T-helper 1 cell treated with Interleukin-12 subunit alpha and Interleukin-12 subunit beta and Interleukin-4 antibody, amounts not matched to agents 30 μg/mL and 1 μg/mL, for 36 hours (primary cell): ENCODE data around the gene RAE1.

Source experiments
- H3K27ac Mint-ChIP-seq: one replicate; pipeline ENCODE4 v1.8.0; 2021; ENCODE audit warnings: mild to moderate bottlenecking, mixed read lengths
- H3K27me3 Mint-ChIP-seq: one replicate; pipeline ENCODE4 v1.8.0; 2021; ENCODE audit warnings: low read depth, mixed read lengths
- H3K36me3 Mint-ChIP-seq: one replicate; pipeline ENCODE4 v1.8.0; 2021; ENCODE audit warnings: low read depth, mixed read lengths
- H3K4me1 Mint-ChIP-seq: one replicate; pipeline ENCODE4 v1.8.0; 2021; ENCODE audit warnings: low read depth, mixed read lengths
- H3K4me3 Mint-ChIP-seq: one replicate; pipeline ENCODE4 v1.8.0; 2021; ENCODE audit warnings: mild to moderate bottlenecking, moderate library complexity, mixed read lengths
- H3K9me3 Mint-ChIP-seq: one replicate; pipeline ENCODE4 v1.8.0; 2021; ENCODE audit warnings: mixed read lengths

RAE1 gene

DNA sequence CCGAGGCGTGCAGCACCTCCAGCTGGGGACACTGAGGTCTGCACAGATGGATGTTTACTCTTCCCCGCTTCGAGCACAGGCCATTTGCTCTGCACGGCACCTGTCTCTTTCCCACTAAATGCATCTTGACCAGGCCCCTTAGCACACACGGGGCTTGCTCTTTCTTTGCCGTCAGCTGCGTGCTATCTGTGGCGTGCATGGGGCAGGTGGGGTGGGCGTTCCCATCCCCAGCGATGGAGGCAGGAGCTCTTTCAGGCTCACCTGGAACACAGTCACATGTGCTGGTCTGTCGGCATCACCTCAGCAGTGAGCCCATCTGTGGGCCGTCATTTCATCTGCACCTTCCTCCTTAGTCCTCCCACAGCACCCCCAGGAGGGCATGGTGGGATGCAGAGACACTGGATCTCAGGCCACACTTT is 75.2 kb downstream of the RAE1 start:
- H3K9me3 Mint-ChIP-seq: no peaks in the 10 kb centered on the region
- peaks cover 19% of the 10 kb centered on the region for H3K4me1 Mint-ChIP-seq
- no peak overlapping the region for H3K4me3 Mint-ChIP-seq
- H3K27ac Mint-ChIP-seq: no peak overlapping the region
- peaks cover 4% of the 10 kb centered on the region for H3K27me3 Mint-ChIP-seq
- H3K36me3 Mint-ChIP-seq: no peaks in the 10 kb centered on the region

DNA sequence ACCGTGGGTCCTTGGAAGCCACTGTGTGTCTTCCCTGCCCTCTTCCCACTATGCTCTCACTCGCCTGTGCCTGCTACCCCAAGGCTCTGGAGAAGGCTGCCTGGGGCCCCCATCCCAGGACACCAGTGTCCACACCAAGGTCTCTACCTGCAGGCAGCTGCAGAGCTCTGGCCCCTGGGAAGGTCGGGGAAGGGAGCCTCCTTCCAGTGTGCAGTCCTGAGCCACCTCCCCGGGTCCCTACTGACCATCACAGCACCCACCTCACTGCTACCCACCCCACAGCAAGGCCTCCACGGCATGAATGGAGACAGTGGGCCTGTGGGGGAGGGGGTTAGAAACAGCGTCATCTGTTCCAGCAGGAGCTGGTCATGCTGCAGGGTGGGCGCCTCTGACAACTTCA is 75.8 kb downstream of the RAE1 start:
- Mint-ChIP-seq H3K27me3 (peaks cover 4% of the 10 kb centered on the region), H3K4me3 (no peak overlapping the region), H3K36me3 (no peaks in the 10 kb centered on the region), H3K4me1 (peaks cover 22% of the 10 kb centered on the region), H3K9me3 (no peaks in the 10 kb centered on the region), H3K27ac (no peak overlapping the region)

GRCh38 chr20:57428324-57429158 is 77.5 kb downstream of the RAE1 start:
- peaks cover 36% of the 10 kb centered on the region for H3K4me1 Mint-ChIP-seq

More at GRCh38 chr20:57428324-57429158, 77.5 kb downstream of the RAE1 start:
- H3K4me3 Mint-ChIP-seq: no peak overlapping the region
- no peaks in the 10 kb centered on the region for H3K9me3 Mint-ChIP-seq
- H3K27ac Mint-ChIP-seq: no peak overlapping the region
- H3K36me3 Mint-ChIP-seq: no peaks in the 10 kb centered on the region
- H3K27me3 Mint-ChIP-seq: peaks cover 4% of the 10 kb centered on the region
